GM04503 (cell line): ENCODE measurements around the gene SPON2.
A peak's percentile ranks its signal among the peaks of the same experiment; 100 is the strongest.
"Not testable (repeated sequence)": the region's sequence is repeated elsewhere in the genome, so short reads cannot be mapped to it uniquely, and the experiment has no call there.

Source experiments
- DNase-seq: peaks from one replicate; pipeline ENCODE4 v3.0.0-alpha.2; 2012; ENCODE audit warnings: low read depth

The SPON2 gene

GRCh38 chr4:1151541-1151940 is 20.8 kb downstream of the SPON2 start:
- DNase-seq = no peak

GRCh38 chr4:1150875-1151274 is 21.5 kb downstream of the SPON2 start:
- no peak for DNase-seq

- no peak for DNase-seq
These were observed 32.5 kb downstream of the SPON2 start for GRCh38 chr4:1139860-1140259.

- no peak for DNase-seq
These were observed 34.5 kb downstream of the SPON2 start for GRCh38 chr4:1137850-1138249.

GRCh38 chr4:1137063-1137776 is 35.2 kb downstream of the SPON2 start:
- no peak for DNase-seq

- DNase-seq = no peak
These were observed 36.3 kb downstream of the SPON2 start for GRCh38 chr4:1136048-1136447.

GRCh38 chr4:1133033-1133432 is 39.4 kb downstream of the SPON2 start:
- no peak for DNase-seq

GRCh38 chr4:1130316-1131186 is 41.8 kb downstream of the SPON2 start:
- DNase-seq = peak; percentile 23

GRCh38 chr4:1126506-1126905 is 45.9 kb downstream of the SPON2 start:
- peak; percentile 19 for DNase-seq

GRCh38 chr4:1125466-1125865 is 46.9 kb downstream of the SPON2 start:
- not testable (repeated sequence) for DNase-seq

GRCh38 chr4:1124818-1125217 is 47.6 kb downstream of the SPON2 start:
- DNase-seq = no peak

- no peak for DNase-seq
These were observed 49.9 kb downstream of the SPON2 start for GRCh38 chr4:1122505-1122904.
